Heart left ventricle (tissue), 13 donors: Measurements from ENCODE around the gene MACROH2A1.

Source experiments
- POLR2A ChIP-seq, 2 donors: fragments of 450-650 bp; IDR thresholded peaks; one replicate each; pipeline ENCODE4 v1.6.1; 2017; ENCODE audit warnings: antibody characterized with exemption in 2 of 2, mild to moderate bottlenecking in 2 of 2, moderate library complexity in 2 of 2
- TF ChIP-seq, protein P1 (sequence below), 12 donors: fragments of 200-600 bp; sonication (generic) in 4 of 12; IDR thresholded peaks; one replicate each; pipeline versions ENCODE4 v1.5.0 to v1.8.0; 2018 to 2022; ENCODE audit warnings: antibody characterized with exemption in 12 of 12, mild to moderate bottlenecking in 5 of 12
- donor health status: ischemic (EF 13 %, LVEDD 7.1; RV severe dilation, severe dysfunction).
- donor health status: DM: no; HTN: yes; CAD: no.
- donor health status: DM: no; HTN: no; CAD: no.
- donor health status: ischemic (EF 25% LVEDD 6.9; RV normal size, moderate dysfunction).
- donor health status: ischemic (EF 25% LVEDD 5.7; RV mildly dilated, moderate dysfunction).
- donor health status: ischemic (EF 35%, LVEDD 5.7; RV mildly dilated, moderate dysfunction).
- donor health status: nonischemic (EF 11% LVEDD 7.7; RV severe dilation, severe dysfunction).
- donor health status: DM: yes; HTN: yes; CAD: no.
- donor health status: PGD.
- donor health status: ischemic (EF 29% LVEDD 5.4; RV normal size, mild dysfunction).
- donor health status: nonischemic (EF 23%, LVEDD 6.1; RV moderate dilation, normal function).

DNA sequence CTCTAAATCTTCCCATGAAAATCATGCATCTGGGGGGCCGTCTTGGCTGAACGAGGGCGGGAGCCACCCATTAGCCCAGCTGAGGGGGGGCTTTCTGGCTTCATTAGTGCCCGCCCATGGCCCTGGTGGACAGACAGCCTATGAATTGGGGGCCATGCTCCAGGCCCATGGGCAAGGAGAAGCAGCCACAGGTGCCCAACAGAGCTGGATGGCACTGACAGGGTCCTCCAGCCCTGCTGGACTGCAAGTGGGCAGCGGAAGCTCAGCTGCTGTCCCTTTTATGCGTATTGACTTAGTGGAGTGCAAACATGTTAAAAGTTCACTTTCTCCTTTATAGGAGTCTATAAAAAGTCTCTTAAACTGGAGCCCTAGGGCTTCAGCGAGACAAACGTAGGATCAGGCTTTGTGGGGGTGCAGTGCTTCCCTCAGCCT is 75.3 kb downstream of the MACROH2A1 start:
- TF ChIP-seq, protein P1, sequence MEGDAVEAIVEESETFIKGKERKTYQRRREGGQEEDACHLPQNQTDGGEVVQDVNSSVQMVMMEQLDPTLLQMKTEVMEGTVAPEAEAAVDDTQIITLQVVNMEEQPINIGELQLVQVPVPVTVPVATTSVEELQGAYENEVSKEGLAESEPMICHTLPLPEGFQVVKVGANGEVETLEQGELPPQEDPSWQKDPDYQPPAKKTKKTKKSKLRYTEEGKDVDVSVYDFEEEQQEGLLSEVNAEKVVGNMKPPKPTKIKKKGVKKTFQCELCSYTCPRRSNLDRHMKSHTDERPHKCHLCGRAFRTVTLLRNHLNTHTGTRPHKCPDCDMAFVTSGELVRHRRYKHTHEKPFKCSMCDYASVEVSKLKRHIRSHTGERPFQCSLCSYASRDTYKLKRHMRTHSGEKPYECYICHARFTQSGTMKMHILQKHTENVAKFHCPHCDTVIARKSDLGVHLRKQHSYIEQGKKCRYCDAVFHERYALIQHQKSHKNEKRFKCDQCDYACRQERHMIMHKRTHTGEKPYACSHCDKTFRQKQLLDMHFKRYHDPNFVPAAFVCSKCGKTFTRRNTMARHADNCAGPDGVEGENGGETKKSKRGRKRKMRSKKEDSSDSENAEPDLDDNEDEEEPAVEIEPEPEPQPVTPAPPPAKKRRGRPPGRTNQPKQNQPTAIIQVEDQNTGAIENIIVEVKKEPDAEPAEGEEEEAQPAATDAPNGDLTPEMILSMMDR (IDR thresholded peaks at IDR 0.05), result no peak
- no peak for TF ChIP-seq POLR2A (IDR thresholded peaks at IDR 0.05)
